ENCODE data around the gene RUNX1.

DNA sequence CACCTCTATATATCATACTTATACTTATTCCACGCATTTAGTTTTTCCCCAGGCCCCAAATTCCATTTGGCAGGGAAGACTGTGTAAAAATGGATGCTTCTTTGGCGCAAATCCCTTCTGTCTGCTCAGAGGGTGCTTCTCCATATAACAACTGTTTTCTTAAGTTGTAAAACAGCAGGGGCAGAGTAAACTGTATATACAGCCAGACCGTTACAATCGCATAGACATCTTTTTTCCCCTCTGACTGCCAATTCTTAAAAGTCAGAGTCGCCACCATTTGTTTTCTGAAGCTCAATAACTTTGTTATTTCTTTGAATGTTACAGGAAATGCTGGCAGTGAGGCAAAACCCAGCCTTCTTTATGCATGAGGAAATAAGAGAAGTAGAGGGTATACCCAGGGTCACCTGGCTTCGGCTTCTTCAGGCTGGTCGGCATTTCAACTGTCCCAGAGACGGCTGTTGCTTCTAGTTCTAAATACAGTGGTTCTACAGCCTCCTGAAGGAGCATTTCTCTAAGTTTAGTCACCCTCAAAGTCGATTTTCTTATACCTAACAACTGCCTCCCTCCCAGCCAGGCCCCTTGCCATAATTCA lies 191.9 kb downstream of the RUNX1 start:
- TF ChIP-seq, protein P1, sequence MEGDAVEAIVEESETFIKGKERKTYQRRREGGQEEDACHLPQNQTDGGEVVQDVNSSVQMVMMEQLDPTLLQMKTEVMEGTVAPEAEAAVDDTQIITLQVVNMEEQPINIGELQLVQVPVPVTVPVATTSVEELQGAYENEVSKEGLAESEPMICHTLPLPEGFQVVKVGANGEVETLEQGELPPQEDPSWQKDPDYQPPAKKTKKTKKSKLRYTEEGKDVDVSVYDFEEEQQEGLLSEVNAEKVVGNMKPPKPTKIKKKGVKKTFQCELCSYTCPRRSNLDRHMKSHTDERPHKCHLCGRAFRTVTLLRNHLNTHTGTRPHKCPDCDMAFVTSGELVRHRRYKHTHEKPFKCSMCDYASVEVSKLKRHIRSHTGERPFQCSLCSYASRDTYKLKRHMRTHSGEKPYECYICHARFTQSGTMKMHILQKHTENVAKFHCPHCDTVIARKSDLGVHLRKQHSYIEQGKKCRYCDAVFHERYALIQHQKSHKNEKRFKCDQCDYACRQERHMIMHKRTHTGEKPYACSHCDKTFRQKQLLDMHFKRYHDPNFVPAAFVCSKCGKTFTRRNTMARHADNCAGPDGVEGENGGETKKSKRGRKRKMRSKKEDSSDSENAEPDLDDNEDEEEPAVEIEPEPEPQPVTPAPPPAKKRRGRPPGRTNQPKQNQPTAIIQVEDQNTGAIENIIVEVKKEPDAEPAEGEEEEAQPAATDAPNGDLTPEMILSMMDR (IDR thresholded peaks at IDR 0.05): no peak
- TF ChIP-seq EZH2 (IDR thresholded peaks at IDR 0.05; ENCODE audit: borderline replicate concordance, insufficient read depth, low read depth, low read length, poor library complexity, severe bottlenecking): no peak

Data from B cell (primary cell).